BLaER1 (cell line): ENCODE results near the gene INA.

Source experiments
- H3K27ac ChIP-seq: shearing (Covaris generic); formaldehyde crosslinking; 2 replicates; pipeline ENCODE4 v1.8.1; 2022
- H3K27me3 ChIP-seq: shearing (Covaris generic); formaldehyde crosslinking; 2 replicates; pipeline ENCODE4 v1.8.1; 2022
- H3K36me3 ChIP-seq: shearing (Covaris generic); formaldehyde crosslinking; 2 replicates; pipeline ENCODE4 v1.8.1; 2022
- H3K4me1 ChIP-seq: shearing (Covaris generic); formaldehyde crosslinking; 2 replicates; pipeline ENCODE4 v1.8.1; 2022
- H3K4me2 ChIP-seq: shearing (Covaris generic); formaldehyde crosslinking; 2 replicates; pipeline ENCODE4 v1.8.1; 2022
- H3K4me3 ChIP-seq: shearing (Covaris generic); formaldehyde crosslinking; 2 replicates; pipeline ENCODE4 v1.8.1; 2022
- H3K9ac ChIP-seq: shearing (Covaris generic); formaldehyde crosslinking; 2 replicates; pipeline ENCODE4 v1.8.1; 2022
- H3K9me3 ChIP-seq: shearing (Covaris generic); formaldehyde crosslinking; 2 replicates; pipeline ENCODE4 v1.8.1; 2022
- H4K20me1 ChIP-seq: shearing (Covaris generic); formaldehyde crosslinking; 2 replicates; pipeline ENCODE4 v1.8.1; 2022
- Cebpa-rat ChIP-seq: shearing (Covaris generic); IDR thresholded peaks from 2 replicates; pipeline ENCODE4 v1.8.1; 2022

INA gene

DNA sequence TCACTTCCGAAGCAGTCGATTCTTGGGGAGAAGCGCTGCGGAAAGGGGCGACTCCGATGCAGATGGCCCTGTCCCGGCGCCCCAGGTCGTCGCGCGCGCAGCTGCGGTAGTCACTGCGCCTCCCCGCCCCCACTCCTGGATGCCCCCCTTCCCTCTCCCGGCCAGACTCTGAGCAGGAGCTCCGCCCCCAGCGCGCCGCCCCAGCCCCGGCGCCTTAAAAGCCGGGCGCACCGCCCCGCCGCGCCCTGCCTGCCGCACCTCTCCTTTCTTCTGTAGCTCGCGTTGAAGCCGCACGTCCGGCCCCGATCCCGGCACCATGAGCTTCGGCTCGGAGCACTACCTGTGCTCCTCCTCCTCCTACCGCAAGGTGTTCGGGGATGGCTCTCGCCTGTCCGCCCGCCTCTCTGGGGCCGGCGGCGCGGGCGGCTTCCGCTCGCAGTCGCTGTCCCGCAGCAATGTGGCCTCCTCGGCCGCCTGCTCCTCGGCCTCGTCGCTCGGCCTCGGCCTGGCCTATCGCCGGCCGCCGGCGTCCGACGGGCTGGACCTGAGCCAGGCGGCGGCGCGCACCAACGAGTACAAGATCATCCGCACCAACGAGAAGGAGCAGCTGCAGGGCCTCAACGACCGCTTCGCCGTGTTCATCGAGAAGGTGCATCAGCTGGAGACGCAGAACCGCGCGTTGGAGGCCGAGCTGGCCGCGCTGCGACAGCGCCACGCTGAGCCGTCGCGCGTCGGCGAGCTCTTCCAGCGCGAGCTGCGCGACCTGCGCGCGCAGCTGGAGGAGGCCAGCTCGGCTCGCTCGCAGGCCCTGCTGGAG is at the start of gene INA:
INA (plus strand) TSS at position 243 of the 817 bp plus-strand sequence; CDS start at position 317, 74 bp downstream.
- peak within 1 kb of the TSS; percentile 68 for H3K4me3 ChIP-seq
- H3K9ac ChIP-seq: peak within 1 kb of the TSS; percentile 41; the same call in 1 of the 2 replicates
- H3K4me2 ChIP-seq: peak within 1 kb of the TSS; percentile 95
- H3K9me3 ChIP-seq: peaks cover 17% of the 10 kb centered on the region
- peaks cover 24% of the 10 kb centered on the region for H3K4me1 ChIP-seq
- no peaks in the 10 kb centered on the region for H3K36me3 ChIP-seq
- peaks cover 57% of the 10 kb centered on the region for H4K20me1 ChIP-seq
- peaks cover 47% of the 10 kb centered on the region for H3K27me3 ChIP-seq
- TF ChIP-seq Cebpa-rat: no peak
- H3K27ac ChIP-seq: no peak within 1 kb of the TSS

DNA sequence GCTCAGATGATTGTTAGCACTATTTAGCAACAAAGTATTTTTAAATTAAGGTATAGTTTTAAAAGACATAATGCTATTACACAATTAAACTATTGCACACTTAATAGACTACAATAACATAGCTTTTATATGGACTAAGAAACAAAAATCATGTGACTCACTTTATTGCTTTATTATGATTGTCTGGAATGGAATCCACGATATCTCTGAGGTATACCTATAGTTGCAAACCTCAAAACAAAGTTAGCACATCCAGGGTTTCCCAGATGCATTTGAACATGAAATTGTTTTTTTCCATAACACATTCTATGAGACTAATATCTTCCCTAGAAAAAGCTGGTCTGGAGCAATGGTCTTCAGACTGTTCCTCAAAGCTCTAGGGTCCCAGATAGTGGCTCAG is 49.5 kb upstream of the INA start:
- H3K4me3 ChIP-seq: no peak overlapping the region
- TF ChIP-seq Cebpa-rat: no peak
- no peak overlapping the region for H3K9ac ChIP-seq
- no peak overlapping the region for H3K27ac ChIP-seq
- H3K4me2 ChIP-seq: no peak overlapping the region
- no peaks in the 10 kb centered on the region for H3K27me3 ChIP-seq
- no peaks in the 10 kb centered on the region for H3K36me3 ChIP-seq
- no peaks in the 10 kb centered on the region for H3K4me1 ChIP-seq
- peaks cover 30% of the 10 kb centered on the region for H3K9me3 ChIP-seq
- H4K20me1 ChIP-seq: no peaks in the 10 kb centered on the region

DNA sequence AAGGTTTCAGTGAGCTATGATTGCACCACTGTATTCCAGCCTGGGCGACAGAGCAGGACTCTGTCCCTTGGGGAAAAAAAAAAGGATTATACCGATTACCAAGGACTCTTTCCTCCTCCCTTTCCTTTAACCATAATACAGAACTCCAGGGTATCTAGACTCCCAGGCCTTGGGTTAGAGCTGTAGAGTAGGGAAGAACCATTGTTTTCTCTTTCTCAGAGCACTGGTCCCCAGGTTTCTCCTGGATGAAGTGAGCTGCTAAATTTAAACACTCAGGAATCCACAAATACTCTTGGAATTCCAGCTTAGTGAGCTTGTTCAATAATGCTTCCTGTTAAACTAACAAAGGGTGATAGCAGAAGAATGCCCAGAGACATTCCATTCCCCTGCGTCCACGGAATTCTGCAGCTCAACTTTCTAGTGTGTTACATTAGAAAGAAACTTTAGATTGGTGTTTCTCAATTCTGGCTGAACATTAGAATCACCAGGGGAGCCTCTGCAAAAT is 45.8 kb upstream of the INA start:
- no peak overlapping the region for H3K27ac ChIP-seq
- H3K36me3 ChIP-seq: no peaks in the 10 kb centered on the region
- no peak overlapping the region for H3K9ac ChIP-seq
- no peaks in the 10 kb centered on the region for H4K20me1 ChIP-seq
- no peaks in the 10 kb centered on the region for H3K9me3 ChIP-seq
- H3K4me2 ChIP-seq: no peak overlapping the region
- TF ChIP-seq Cebpa-rat: no peak
- no peak overlapping the region for H3K4me3 ChIP-seq
- no peaks in the 10 kb centered on the region for H3K27me3 ChIP-seq
- peaks cover 6% of the 10 kb centered on the region; the same call in 1 of the 2 replicates for H3K4me1 ChIP-seq

DNA sequence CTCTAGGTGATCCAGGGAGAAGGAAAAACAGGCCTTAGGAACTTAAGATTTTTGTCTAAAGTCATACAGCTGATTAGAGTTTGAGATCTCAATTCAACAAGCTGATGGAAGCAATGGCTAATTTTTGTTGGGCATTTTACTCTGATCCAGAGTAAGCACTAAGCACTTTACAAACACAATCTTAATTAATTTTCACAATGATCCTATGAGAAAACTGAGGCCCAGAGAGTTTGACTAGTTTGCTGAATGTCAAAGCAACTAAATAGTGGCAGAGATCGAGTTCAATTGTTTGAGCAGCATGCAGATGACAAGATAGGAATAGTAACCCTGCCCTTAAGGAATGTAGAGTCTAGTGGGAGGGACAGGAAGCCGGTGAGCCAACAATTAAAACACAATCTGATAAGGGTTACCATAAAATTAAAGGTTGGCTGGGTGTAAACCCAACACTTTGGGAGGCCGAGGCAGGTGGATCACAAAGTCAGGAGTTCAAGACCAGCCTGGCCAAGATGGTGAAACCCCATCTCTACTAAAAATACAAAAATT is 44.7 kb upstream of the INA start:
- no peak overlapping the region for H3K4me3 ChIP-seq
- TF ChIP-seq Cebpa-rat: no peak
- no peaks in the 10 kb centered on the region for H3K27me3 ChIP-seq
- H3K27ac ChIP-seq: no peak overlapping the region
- H3K4me2 ChIP-seq: no peak overlapping the region
- H3K9ac ChIP-seq: no peak overlapping the region
- H3K4me1 ChIP-seq: peaks cover 6% of the 10 kb centered on the region; the same call in 1 of the 2 replicates
- H3K9me3 ChIP-seq: no peaks in the 10 kb centered on the region
- H4K20me1 ChIP-seq: no peaks in the 10 kb centered on the region
- H3K36me3 ChIP-seq: no peaks in the 10 kb centered on the region

DNA sequence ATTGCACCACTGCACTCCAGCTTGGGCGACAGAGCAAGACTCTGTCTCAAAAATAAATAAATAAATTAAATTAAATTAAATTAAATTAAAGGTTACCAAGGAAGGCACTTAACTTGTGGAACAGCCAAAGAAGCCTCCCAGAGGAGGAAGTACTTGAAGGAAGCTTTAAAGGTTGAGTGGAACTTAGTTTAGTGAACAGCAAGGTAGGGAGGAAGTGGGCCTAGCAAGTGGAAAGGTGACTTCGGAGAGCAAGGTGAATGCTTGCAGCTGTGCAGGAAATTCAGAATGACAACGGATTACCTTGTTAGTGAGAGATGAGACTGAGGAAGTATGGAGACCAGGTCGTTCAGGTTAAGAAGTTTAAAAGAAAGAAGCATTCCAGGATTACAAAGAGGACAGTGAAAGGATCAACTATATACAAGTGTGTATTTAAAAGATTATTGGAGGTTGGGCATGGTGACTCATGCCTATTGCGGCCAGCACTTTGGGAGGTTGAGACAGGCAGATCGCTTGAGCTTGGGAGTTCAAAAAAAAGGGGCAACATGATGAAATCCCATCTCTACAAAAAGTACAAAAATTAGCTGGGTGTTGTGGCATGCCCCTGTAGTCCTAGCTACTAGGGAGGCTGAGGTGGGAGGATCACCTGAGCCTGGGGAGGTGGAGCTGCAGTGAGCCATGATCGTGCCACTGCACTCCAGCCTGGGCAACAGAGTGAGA is 44.0 kb upstream of the INA start:
- Histone ChIP-seq H3K36me3 (no peaks in the 10 kb centered on the region), H3K9me3 (no peaks in the 10 kb centered on the region), H3K4me2 (no peak overlapping the region), H3K27ac (no peak overlapping the region), H4K20me1 (no peaks in the 10 kb centered on the region), H3K4me1 (peaks cover 6% of the 10 kb centered on the region; the same call in 1 of the 2 replicates), H3K27me3 (no peaks in the 10 kb centered on the region), H3K9ac (no peak overlapping the region), H3K4me3 (no peak overlapping the region)
- no peak for TF ChIP-seq Cebpa-rat

DNA sequence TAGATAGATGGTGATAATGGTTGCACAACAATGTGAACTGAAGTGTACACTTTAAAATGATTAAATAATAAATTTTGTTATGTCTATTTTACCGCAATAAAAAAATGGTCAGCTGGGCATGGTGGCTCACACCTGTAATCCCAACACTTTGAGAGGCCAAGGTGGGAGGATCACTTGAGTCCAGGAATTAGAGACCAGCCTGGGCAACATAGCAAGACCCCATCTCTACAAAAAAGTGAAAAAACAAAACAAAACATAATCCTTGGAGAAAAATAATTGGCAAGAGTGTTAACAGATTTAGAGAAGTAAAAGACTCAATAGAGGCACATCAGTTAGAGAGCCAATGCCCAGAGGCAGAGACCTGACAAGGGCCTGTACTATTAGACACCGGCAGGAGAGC is 41.2 kb upstream of the INA start:
- Histone ChIP-seq H3K4me1 (peaks cover 6% of the 10 kb centered on the region; the same call in 1 of the 2 replicates), H3K27me3 (no peaks in the 10 kb centered on the region), H3K9ac (no peak overlapping the region), H3K9me3 (no peaks in the 10 kb centered on the region), H4K20me1 (no peaks in the 10 kb centered on the region), H3K27ac (no peak overlapping the region), H3K4me3 (no peak overlapping the region), H3K4me2 (no peak overlapping the region), H3K36me3 (no peaks in the 10 kb centered on the region)
- TF ChIP-seq Cebpa-rat: no peak

DNA sequence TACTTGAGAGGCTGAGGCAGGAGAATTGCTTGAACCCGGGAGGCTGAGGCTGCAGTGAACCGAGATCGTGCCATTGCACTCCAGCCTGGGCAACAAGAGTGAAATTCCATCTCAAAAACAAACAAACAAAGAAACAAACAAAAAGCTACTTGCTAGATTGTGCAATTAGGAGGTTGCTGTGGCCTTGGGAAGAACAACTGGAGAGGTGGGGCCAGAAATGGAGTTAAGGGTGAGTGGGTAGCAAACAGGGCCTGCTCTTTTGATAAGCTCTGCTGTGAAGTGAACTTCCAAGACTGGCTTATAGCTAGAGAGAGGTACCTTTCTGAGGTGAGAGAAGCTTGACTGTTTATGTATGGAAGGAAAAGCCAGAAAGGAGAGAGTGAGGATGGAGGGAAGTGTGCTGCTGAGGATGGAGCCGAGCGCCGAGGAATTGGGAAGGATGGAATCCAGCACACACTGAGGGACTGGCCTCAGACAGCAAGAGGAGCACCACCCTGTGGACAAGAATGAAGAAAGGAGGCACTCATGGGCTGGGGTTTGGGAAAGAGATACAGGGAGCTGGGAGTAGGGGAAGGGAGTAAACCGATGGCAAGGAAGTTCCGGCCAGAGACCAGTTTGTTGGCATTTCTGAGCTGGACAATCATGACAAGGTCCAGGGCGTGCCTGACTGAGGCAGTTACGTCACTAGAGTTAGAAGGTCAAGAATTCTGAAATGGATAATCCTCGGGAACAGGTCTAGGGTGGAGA is 38.3 kb upstream of the INA start:
- no peaks in the 10 kb centered on the region for H3K9me3 ChIP-seq
- no peak overlapping the region for H3K9ac ChIP-seq
- H3K4me1 ChIP-seq: peaks cover 5% of the 10 kb centered on the region; the same call in 1 of the 2 replicates
- H4K20me1 ChIP-seq: no peaks in the 10 kb centered on the region
- H3K4me3 ChIP-seq: no peak overlapping the region
- no peak overlapping the region for H3K4me2 ChIP-seq
- no peak for TF ChIP-seq Cebpa-rat
- H3K27me3 ChIP-seq: 0 out of 2 replicates have a peak, but pooled peaks cover 4% of the 10 kb centered on the region
- no peaks in the 10 kb centered on the region for H3K36me3 ChIP-seq
- H3K27ac ChIP-seq: no peak overlapping the region

DNA sequence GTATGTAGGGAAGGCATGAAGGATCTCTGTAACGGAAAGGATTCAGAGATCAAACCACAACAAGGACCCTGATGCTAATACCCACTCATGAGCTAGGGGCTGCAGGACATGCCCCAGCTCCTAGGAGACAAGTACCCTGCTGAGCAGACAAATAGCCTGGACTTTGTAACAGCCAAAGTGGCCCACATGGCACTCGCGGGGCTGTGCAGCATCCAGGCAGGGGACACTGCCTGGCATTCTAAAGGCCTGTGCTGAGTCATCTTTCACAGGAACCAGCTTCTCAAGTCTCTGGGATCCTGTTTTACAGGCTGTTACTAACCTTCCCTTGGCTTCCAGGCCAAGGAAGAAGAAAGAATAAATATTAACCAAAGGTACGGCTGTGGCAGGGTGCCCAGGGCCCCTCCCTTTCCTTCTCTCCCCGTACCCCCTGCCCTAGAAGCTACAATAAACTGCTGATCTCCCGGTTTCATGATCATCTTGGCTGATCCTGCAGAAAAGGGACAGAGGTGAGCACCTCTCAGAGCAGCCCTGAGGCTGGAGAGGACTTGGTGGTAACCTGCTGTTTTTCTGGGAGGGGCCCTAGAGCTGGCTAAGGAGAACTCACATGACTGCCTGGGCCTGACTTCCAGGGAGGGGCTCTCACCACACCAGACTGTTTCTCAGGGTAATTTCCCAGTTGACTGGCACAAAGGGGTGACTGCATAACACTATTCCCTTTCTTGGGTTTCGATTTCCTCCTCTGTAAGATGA is 35.5 kb upstream of the INA start:
- H3K36me3 ChIP-seq: no peaks in the 10 kb centered on the region
- H3K9ac ChIP-seq: no peak overlapping the region
- H3K4me3 ChIP-seq: no peak overlapping the region
- no peaks in the 10 kb centered on the region for H4K20me1 ChIP-seq
- H3K9me3 ChIP-seq: no peaks in the 10 kb centered on the region
- TF ChIP-seq Cebpa-rat: no peak
- H3K4me2 ChIP-seq: no peak overlapping the region
- H3K4me1 ChIP-seq: no peaks in the 10 kb centered on the region
- H3K27me3 ChIP-seq: 0 out of 2 replicates have a peak, but pooled peaks cover 4% of the 10 kb centered on the region
- H3K27ac ChIP-seq: 0 out of 2 replicates have a peak overlapping the region, but pooled peaks have one; percentile 13
